Liver (tissue), 9 donors: ENCODE results near the gene CAP1. TPM values are rescaled to one million over a fixed set of nuclear protein-coding genes. Genes with fewer than 3 reads are reported as not detected.

Source experiments
- DNase-seq: peaks from one replicate; pipeline ENCODE4 v3.0.0-alpha.2; 2017; ENCODE audit warnings: low spot score
- H3K27ac ChIP-seq, 2 donors: one replicate each; pipeline ENCODE4 v1.7.0; 2013; ENCODE audit warnings: inconsistent platforms in 2 of 2, low read length in 2 of 2, control low read depth in 1 of 2, low read depth in 1 of 2, mild to moderate bottlenecking in 1 of 2
- H3K27me3 ChIP-seq, 4 donors: one replicate each; pipeline versions ENCODE4 v1.6.1 to v1.7.0; 2013; ENCODE audit warnings: low read length in 3 of 4, inconsistent platforms in 1 of 4, mild to moderate bottlenecking in 1 of 4, moderate library complexity in 1 of 4; ENCODE audit not compliant: control insufficient read depth in 4 of 4, insufficient read depth in 4 of 4
- H3K36me3 ChIP-seq, 4 donors: one replicate each; pipeline versions ENCODE4 v1.6.1 to v1.7.0; 2013; ENCODE audit warnings: low read length in 3 of 4, mild to moderate bottlenecking in 3 of 4, low read depth in 1 of 4, moderate library complexity in 1 of 4; ENCODE audit not compliant: control insufficient read depth in 4 of 4, insufficient read depth in 3 of 4
- H3K4me1 ChIP-seq, 4 donors: one replicate each; pipeline versions ENCODE4 v1.6.1 to v1.7.0; 2013; ENCODE audit warnings: low read length in 3 of 4, mild to moderate bottlenecking in 3 of 4, moderate library complexity in 1 of 4; ENCODE audit not compliant: control insufficient read depth in 4 of 4, insufficient read depth in 4 of 4
- H3K4me3 ChIP-seq, 3 donors: one replicate each; pipeline versions ENCODE4 v1.6.1 to v1.7.0; 2013; ENCODE audit warnings: low read length in 3 of 3, control low read depth in 1 of 3, low read depth in 1 of 3, mild to moderate bottlenecking in 1 of 3
- H3K9ac ChIP-seq, 2 donors: one replicate each; pipeline ENCODE4 v1.7.0; 2013; ENCODE audit warnings: low read length in 2 of 2, mild to moderate bottlenecking in 2 of 2, moderate library complexity in 2 of 2, control low read depth in 1 of 2, low read depth in 1 of 2
- H3K9me3 ChIP-seq, 4 donors: one replicate each; pipeline versions ENCODE4 v1.6.1 to v1.7.0; 2013; ENCODE audit warnings: low read length in 3 of 4; ENCODE audit not compliant: control insufficient read depth in 4 of 4
- FOXA2 ChIP-seq: IDR thresholded peaks from 2 replicates; pipeline ENCODE4 v1.6.1; 2016; ENCODE audit warnings: antibody characterized with exemption
- GABPA ChIP-seq, 2 donors: IDR thresholded peaks in 1 of 2; conservative IDR thresholded peaks in 1 of 2; 2 replicates each; pipeline ENCODE4 v1.6.1; 2016; ENCODE audit warnings: antibody characterized with exemption in 2 of 2, mild to moderate bottlenecking in 1 of 2, moderate library complexity in 1 of 2
- HNF4A ChIP-seq, 2 donors: conservative IDR thresholded peaks; 2 replicates each; pipeline ENCODE4 v1.6.1; 2016; ENCODE audit warnings: antibody characterized with exemption in 2 of 2, mild to moderate bottlenecking in 2 of 2
- HNF4G ChIP-seq: IDR thresholded peaks from 2 replicates; pipeline ENCODE4 v1.6.1; 2016; ENCODE audit warnings: antibody characterized with exemption
- JUND ChIP-seq, 2 donors: IDR thresholded peaks; 2 replicates each; pipeline ENCODE4 v1.6.1; 2016; ENCODE audit warnings: antibody characterized with exemption in 2 of 2
- RAD21 ChIP-seq, 2 donors: IDR thresholded peaks; 2 replicates each; pipeline ENCODE4 v1.6.1; 2016; ENCODE audit warnings: antibody characterized with exemption in 2 of 2, mild to moderate bottlenecking in 2 of 2
- RXRA ChIP-seq, 2 donors: IDR thresholded peaks; 2 replicates each; pipeline ENCODE4 v1.6.1; 2017 to 2018; ENCODE audit warnings: antibody characterized with exemption in 2 of 2, mild to moderate bottlenecking in 1 of 2
- TAF1 ChIP-seq: conservative IDR thresholded peaks from 2 replicates; pipeline ENCODE4 v1.6.1; 2016; ENCODE audit warnings: antibody characterized with exemption, mild to moderate bottlenecking
- YY1 ChIP-seq: IDR thresholded peaks from 2 replicates; pipeline ENCODE4 v1.6.1; 2016; ENCODE audit warnings: antibody characterized with exemption, mild to moderate bottlenecking
- WGBS: extraction: QIAGEN DNeasy Blood & Tissue Kit; methylation state at CpG from one replicate; pipeline ENCODE4 v1.1.7; 2013; 5-methylcytosine and 5-hydroxymethylcytosine counted together
- polyA plus RNA-seq, 2 donors: library from polyadenylated mRNA; stranded (reverse) in 1 of 2; unstranded in 1 of 2; fragments of 200-250 nt in 1 of 2; fragments of >200 nt in 1 of 2; fragmentation: Nextera tagmentation in 1 of 2; extraction: Ambion mirVana in 1 of 2; gene quantifications; one replicate each; pipeline versions ENCODE4 v1.2.1 to v1.2.3, GENCODE V29; 2013 to 2015
- total RNA-seq, 2 donors: library from RNA; depleted of rRNA; stranded (reverse); fragments of >200 nt; gene quantifications; one replicate each; pipeline ENCODE4 v1.2.3, GENCODE V29; 2014
- TF ChIP-seq, protein P1 (sequence below): fragments of 150-350 bp; IDR thresholded peaks from 2 replicates; pipeline ENCODE4 v1.5.1; 2017; ENCODE audit warnings: improper control_type of control experiment, low read depth, low read length; ENCODE audit not compliant: missing input control
- TF ChIP-seq, protein P2 (sequence below): IDR thresholded peaks from 2 replicates; pipeline ENCODE4 v1.6.1; 2016; ENCODE audit warnings: antibody characterized with exemption
- TF ChIP-seq, protein P3 (sequence below): IDR thresholded peaks from 2 replicates; pipeline ENCODE4 v1.6.1; 2016; ENCODE audit warnings: antibody characterized with exemption
- donor health status: healthy.
- donor health status: healthy.
- donor health status: healthy.
- donor health status: healthy.
- donor health status: healthy.

Gene CAP1
- total and polyA plus RNA-seq, 4 donors: 75.5 to 105 (median 84.6) TPM

DNA sequence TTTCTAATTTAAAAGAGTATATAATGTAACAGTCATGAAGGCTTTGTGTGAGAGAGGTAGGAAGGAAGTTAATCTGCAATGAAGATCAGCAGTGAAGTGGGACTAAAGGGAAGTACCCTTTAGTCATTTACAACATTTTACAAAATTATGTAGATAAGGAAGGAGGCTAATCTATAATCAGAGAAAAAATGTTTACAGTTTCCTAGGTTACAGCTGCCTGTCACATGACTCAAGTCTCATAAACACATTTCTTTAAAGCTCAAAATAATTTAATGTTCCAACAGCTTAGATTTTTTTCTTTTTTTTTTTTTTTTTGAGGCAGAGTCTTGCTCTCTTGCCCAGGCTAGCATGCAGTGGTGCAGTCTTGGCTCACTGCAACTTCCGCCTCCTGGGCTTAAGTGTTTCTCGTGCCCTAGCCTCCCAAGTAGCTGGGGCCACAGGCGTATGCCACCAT is 26.2 kb upstream of the CAP1 start:
- Histone ChIP-seq H3K27me3 (no peaks in the 10 kb centered on the region), H3K9ac (no peak overlapping the region), H3K27ac (no peak overlapping the region), H3K36me3 (no peaks in the 10 kb centered on the region), H3K9me3 (no peaks in the 10 kb centered on the region), H3K4me1 (no peaks in the 10 kb centered on the region), H3K4me3 (no peak overlapping the region)
- TF ChIP-seq, protein P1, sequence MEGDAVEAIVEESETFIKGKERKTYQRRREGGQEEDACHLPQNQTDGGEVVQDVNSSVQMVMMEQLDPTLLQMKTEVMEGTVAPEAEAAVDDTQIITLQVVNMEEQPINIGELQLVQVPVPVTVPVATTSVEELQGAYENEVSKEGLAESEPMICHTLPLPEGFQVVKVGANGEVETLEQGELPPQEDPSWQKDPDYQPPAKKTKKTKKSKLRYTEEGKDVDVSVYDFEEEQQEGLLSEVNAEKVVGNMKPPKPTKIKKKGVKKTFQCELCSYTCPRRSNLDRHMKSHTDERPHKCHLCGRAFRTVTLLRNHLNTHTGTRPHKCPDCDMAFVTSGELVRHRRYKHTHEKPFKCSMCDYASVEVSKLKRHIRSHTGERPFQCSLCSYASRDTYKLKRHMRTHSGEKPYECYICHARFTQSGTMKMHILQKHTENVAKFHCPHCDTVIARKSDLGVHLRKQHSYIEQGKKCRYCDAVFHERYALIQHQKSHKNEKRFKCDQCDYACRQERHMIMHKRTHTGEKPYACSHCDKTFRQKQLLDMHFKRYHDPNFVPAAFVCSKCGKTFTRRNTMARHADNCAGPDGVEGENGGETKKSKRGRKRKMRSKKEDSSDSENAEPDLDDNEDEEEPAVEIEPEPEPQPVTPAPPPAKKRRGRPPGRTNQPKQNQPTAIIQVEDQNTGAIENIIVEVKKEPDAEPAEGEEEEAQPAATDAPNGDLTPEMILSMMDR: no peak
- WGBS: 87% methylated on average over 3 of the region's 3 CpGs
- DNase-seq: no peak

DNA sequence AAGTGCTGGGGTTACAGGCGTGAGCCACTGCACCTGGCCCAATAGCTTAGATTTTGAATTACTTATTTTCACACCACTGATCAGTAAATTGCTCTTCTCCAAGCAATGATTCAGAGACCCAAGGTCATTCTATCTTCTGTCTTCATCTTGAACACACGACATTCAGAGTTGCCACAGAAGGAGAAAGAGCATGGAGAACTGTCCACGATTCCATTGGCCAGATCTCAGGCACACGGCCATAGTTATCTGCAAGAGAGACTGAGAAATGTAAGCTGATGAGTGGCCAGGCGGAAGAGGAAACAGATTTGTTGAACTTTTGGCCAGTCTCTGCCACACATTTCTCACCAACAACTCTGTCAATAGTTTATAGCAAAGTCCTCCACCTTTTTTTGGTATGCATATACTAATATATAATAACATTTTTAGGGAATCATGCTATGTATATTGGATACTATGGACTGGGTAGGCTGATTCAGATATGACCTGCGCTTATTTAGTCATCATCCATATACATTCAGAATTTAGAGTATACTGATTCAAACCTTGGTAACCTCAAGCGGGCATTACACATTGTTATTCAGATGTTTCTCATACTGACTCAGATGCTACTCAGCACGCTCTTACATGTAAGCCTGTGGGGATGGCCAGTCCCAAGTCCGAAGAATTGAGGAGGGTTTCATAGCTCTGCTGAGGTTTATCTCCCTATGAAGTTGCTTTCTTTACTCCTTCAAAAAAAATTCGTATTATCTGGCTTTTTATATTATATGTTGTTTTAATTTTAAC is 25.5 kb upstream of the CAP1 start:
- Histone ChIP-seq H3K4me3 (no peak overlapping the region), H3K4me1 (no peaks in the 10 kb centered on the region), H3K36me3 (no peaks in the 10 kb centered on the region), H3K27me3 (no peaks in the 10 kb centered on the region), H3K9me3 (no peaks in the 10 kb centered on the region), H3K27ac (no peak overlapping the region), H3K9ac (no peak overlapping the region)
- no peak for DNase-seq
- TF ChIP-seq, protein P1: no peak
- no peak for TF ChIP-seq FOXA2
- TF ChIP-seq GABPA (IDR thresholded peaks at IDR 0.05 in 1 of 2, conservative IDR thresholded peaks at IDR 0.05 in 1 of 2): no peak
- TF ChIP-seq YY1: no peak
- no peak for TF ChIP-seq JUND (IDR thresholded peaks at IDR 0.05)
- TF ChIP-seq, protein P2, sequence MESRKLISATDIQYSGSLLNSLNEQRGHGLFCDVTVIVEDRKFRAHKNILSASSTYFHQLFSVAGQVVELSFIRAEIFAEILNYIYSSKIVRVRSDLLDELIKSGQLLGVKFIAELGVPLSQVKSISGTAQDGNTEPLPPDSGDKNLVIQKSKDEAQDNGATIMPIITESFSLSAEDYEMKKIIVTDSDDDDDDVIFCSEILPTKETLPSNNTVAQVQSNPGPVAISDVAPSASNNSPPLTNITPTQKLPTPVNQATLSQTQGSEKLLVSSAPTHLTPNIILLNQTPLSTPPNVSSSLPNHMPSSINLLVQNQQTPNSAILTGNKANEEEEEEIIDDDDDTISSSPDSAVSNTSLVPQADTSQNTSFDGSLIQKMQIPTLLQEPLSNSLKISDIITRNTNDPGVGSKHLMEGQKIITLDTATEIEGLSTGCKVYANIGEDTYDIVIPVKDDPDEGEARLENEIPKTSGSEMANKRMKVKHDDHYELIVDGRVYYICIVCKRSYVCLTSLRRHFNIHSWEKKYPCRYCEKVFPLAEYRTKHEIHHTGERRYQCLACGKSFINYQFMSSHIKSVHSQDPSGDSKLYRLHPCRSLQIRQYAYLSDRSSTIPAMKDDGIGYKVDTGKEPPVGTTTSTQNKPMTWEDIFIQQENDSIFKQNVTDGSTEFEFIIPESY: no peak
- 59% methylated on average over 10 of the region's 10 CpGs for WGBS

DNA sequence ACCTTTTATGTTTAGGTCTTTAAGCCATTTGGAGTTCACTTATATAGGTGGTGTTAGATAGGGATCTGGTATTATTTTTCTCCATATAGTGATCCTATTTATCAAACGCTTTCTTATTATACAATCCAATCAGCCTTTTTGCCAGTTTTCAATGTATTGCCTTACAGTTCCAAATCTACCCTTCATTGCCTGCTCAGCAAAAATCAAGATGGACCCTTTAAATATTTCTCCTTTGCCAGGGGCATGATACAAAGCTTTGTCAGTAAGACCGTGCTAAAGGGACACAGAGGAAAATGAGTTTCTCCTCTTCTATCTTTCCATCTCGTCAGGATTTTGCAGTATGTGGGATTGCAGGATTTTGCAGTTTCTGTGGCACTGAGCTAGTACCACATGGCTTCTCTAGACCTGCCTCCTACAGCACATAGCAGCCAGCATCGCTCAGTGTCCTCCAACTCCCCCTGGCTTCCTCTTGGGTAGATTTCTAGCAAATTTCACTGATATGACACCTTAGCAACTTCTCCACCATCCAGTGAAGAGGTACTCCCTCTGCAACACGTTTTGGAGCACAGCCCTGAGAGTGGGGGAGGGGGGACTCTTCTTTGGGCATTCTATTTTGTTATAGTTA is 22.5 kb upstream of the CAP1 start:
- H3K27ac ChIP-seq: no peak overlapping the region
- WGBS: 72% methylated on average over 5 of the region's 5 CpGs
- H3K36me3 ChIP-seq: no peaks in the 10 kb centered on the region
- DNase-seq: no peak
- H3K9ac ChIP-seq: no peak overlapping the region
- H3K9me3 ChIP-seq: peaks cover 0 to 1% (median 0%) of the 10 kb centered on the region in 4 donors
- no peak for TF ChIP-seq TAF1
- no peak for TF ChIP-seq HNF4G
- TF ChIP-seq RXRA (IDR thresholded peaks at IDR 0.05): no peak
- TF ChIP-seq, protein P3, sequence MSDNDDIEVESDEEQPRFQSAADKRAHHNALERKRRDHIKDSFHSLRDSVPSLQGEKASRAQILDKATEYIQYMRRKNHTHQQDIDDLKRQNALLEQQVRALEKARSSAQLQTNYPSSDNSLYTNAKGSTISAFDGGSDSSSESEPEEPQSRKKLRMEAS: no peak
- TF ChIP-seq HNF4A (conservative IDR thresholded peaks at IDR 0.05): no peak
- no peak for TF ChIP-seq JUND (IDR thresholded peaks at IDR 0.05)
- TF ChIP-seq, protein P2: no peak
- TF ChIP-seq RAD21 (IDR thresholded peaks at IDR 0.05): no peak
- TF ChIP-seq YY1: no peak
- no peak for TF ChIP-seq FOXA2
- no peak for TF ChIP-seq GABPA (IDR thresholded peaks at IDR 0.05 in 1 of 2, conservative IDR thresholded peaks at IDR 0.05 in 1 of 2)
- H3K27me3 ChIP-seq: no peaks in the 10 kb centered on the region
- no peak overlapping the region for H3K4me3 ChIP-seq
- no peaks in the 10 kb centered on the region for H3K4me1 ChIP-seq
